Measurements from ENCODE around the gene TRHDE.

DNA sequence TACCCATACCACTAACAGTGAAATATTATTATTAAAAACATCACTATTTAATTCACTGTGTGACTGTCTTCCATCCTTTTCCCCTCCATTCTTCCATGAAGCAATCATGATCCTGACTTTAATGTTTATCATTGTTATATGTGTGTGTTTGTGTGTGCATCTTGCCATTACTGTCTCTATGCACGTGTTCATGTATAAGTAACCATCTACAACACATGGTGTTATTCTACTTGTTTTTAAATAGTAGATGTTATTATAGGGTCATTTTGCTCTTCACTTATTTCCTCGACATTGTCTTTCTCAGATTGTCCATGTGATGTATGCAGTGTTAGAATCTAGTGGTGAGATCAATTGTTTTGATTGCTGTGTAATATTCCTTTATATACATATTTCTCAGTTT, 195.8 kb downstream of the TRHDE start:
- TF ChIP-seq CTCF (IDR thresholded peaks at IDR 0.05) (no peak), POLR2A (IDR thresholded peaks at IDR 0.05) (no peak)
